Measurements from ENCODE around the gene ZNG1B. TPM values are rescaled to one million over a fixed set of nuclear protein-coding genes. Genes with fewer than 3 reads are reported as not detected.
"Not testable (repeated sequence)": the region's sequence is repeated elsewhere in the genome, so short reads cannot be mapped to it uniquely, and the experiment has no call there.

Gene ZNG1B
- polyA plus RNA-seq, 1 of the 3 experiments (the other 2 are of a cell fraction) = 14.5 TPM

DNA sequence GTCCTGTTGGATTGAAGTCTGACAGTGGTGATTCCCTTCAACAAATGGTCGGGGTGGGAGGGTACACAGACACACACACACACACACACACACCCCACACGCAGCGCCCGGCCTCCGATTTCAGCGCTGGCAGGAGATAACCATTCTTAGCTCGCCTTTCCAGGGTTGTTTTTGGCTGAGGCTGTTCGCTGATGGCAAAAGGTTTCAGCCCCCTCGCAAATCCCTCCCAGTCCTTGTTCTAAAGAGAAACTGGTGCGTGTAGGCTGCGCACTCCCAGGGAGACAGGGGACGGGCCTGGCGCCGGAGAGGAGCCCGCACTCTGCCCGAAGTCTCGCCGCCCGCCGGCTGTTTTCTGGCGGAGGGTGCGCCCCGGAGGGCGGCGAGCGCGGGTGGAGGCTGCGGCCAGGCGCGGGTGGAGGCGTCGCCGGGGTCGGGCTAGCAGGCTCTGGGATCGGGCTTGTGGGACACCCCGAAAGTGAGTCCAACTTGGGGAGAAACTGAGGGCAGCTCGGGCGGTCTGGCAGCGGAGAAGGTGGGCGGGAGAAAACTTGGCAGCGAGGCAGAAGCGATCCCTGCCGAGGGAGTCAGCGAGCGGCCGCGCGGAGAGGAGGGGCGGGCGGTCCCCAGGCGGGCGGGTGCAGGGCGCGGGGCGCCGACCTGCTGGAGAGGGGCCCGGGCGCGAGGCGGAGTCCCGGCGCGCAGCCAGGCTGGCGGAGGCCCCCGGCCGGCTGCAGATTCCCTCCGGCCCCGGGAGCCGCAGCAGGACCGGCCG, 103.9 kb downstream of the ZNG1B start:
- H3K9me3 ChIP-seq; H4K20me1 ChIP-seq (ENCODE audit: insufficient read depth); H3F3A ChIP-seq (replicated peaks; ENCODE audit: insufficient read depth); POLR2A ChIA-PET; CTCF ChIA-PET; H3K4me1 ChIP-seq (ENCODE audit: control insufficient read depth in 1 of 2, insufficient read depth in 2 of 2, low read depth in 1 of 2, low read length in 1 of 2); H3K79me2 ChIP-seq (ENCODE audit: insufficient read depth); H3K36me3 ChIP-seq (replicated peaks in 1 of 2; ENCODE audit: control insufficient read depth in 1 of 2, insufficient read depth in 2 of 2, low read length in 1 of 2); H2AFZ ChIP-seq (ENCODE audit: low read depth); H3K9me2 ChIP-seq; H3K9ac ChIP-seq; H3K27ac ChIP-seq (ENCODE audit: low read depth in 2 of 2, low read length in 1 of 2): not testable (repeated sequence)
- 4% methylated on average over 19 of the region's 71 CpGs for WGBS (ENCODE audit: low lambda C conversion rate)
- DNase-seq = peak; percentile 37
- peak overlapping the region; percentile 74 for H3K4me2 ChIP-seq
- peak overlapping the region; percentile 34 to 43 for H3K4me3 ChIP-seq (ENCODE audit: low read depth in 2 of 2, low read length in 1 of 2)
- peaks cover 11% of the 10 kb centered on the region; the same call in 1 of the 2 replicates for H3K27me3 ChIP-seq (ENCODE audit: insufficient read depth)

DNA sequence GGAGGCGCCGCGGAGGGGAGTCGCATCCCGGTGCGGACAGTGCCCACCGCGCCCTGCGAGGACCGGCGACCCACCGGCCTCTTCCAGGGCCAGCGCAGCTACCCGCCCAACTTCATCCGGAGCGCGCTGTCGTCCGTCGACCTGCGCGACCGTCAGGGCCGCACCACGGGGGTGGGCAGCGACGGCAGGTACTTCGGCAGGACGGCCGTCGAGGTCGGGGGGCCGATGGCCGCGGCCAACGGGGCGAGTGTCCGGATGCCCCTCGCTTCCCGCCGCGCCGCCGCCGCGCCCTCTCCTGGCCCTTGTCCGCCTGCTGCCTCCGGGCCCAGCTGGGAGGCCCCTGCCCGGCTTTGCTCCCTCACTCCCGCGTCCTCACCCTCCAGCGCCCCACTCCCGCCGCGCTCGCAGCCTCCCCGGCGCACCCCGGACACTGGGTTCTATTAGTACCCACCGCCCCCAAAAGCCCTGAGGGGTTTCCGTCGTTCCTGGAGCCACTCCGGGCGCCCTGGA, 104.5 kb downstream of the ZNG1B start:
- H3K79me2 ChIP-seq (ENCODE audit: insufficient read depth); H3K9me3 ChIP-seq; H3K36me3 ChIP-seq (replicated peaks in 1 of 2; ENCODE audit: control insufficient read depth in 1 of 2, insufficient read depth in 2 of 2, low read length in 1 of 2); H4K20me1 ChIP-seq (ENCODE audit: insufficient read depth); H3F3A ChIP-seq (replicated peaks; ENCODE audit: insufficient read depth); H3K4me1 ChIP-seq (ENCODE audit: control insufficient read depth in 1 of 2, insufficient read depth in 2 of 2, low read depth in 1 of 2, low read length in 1 of 2); POLR2A ChIA-PET; H3K4me2 ChIP-seq; H3K9me2 ChIP-seq; CTCF ChIA-PET; H3K27ac ChIP-seq (ENCODE audit: low read depth in 2 of 2, low read length in 1 of 2); H3K9ac ChIP-seq; DNase-seq; H2AFZ ChIP-seq (ENCODE audit: low read depth): not testable (repeated sequence)
- WGBS (ENCODE audit: low lambda C conversion rate) = 11% methylated on average over 8 of the region's 64 CpGs
- H3K27me3 ChIP-seq (ENCODE audit: insufficient read depth) = peaks cover 11% of the 10 kb centered on the region; the same call in 1 of the 2 replicates
- peak overlapping the region in 1 of 2 experiments; percentile 34; a peak in 1 of 4 replicates for H3K4me3 ChIP-seq (ENCODE audit: low read depth in 2 of 2, low read length in 1 of 2)

DNA sequence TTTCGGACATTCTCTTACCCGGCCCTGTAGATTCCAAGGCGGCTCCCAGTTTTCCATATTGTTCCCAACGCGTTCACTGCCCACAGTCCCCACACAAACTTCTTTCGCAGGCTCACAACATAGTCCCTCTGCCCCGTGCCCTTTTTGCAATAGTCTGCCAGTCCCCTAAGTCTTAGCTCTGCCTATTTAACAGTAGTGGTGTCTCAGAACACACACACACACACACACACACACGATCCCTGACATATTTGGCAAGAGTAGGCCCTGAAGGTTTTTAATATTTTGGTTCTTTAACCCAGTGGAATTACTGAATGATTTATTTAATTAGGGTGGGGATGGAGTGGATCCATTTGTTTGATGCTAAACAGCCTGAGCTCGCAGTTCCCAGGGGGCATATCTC, 105.0 kb downstream of the ZNG1B start:
- H3K4me3 ChIP-seq (ENCODE audit: low read depth in 2 of 2, low read length in 1 of 2); H3K9me3 ChIP-seq; H2AFZ ChIP-seq (ENCODE audit: low read depth); H3K9ac ChIP-seq; CTCF ChIA-PET; H3K27ac ChIP-seq (ENCODE audit: low read depth in 2 of 2, low read length in 1 of 2); H3K36me3 ChIP-seq (replicated peaks in 1 of 2; ENCODE audit: control insufficient read depth in 1 of 2, insufficient read depth in 2 of 2, low read length in 1 of 2); H4K20me1 ChIP-seq (ENCODE audit: insufficient read depth); H3K79me2 ChIP-seq (ENCODE audit: insufficient read depth); DNase-seq; POLR2A ChIA-PET; H3K4me1 ChIP-seq (ENCODE audit: control insufficient read depth in 1 of 2, insufficient read depth in 2 of 2, low read depth in 1 of 2, low read length in 1 of 2); H3K4me2 ChIP-seq; H3K9me2 ChIP-seq; H3F3A ChIP-seq (replicated peaks; ENCODE audit: insufficient read depth): not testable (repeated sequence)
- WGBS (ENCODE audit: low lambda C conversion rate) = 10% methylated on average over 3 of the region's 9 CpGs
- peaks cover 11% of the 10 kb centered on the region; the same call in 1 of the 2 replicates for H3K27me3 ChIP-seq (ENCODE audit: insufficient read depth)

Other genes with a start within 250 kb of the ZNG1B start
- 0.08 and 0.23 TPM in 2 replicates for gene PAX8, start 158.8 kb upstream of the ZNG1B start, polyA plus RNA-seq (2012; rRNA removed)
- 0.10 and 0.13 TPM in 2 replicates for gene FOXD4L1, start 61.0 kb downstream of the ZNG1B start, polyA plus RNA-seq (2012; rRNA removed)
- gene RABL2A, start 189.6 kb downstream of the ZNG1B start, polyA plus RNA-seq (2012; rRNA removed) = 26.4 and 30.3 TPM in 2 replicates

Data from SK-N-SH (cell line).